Measurements from ENCODE around the gene KRTAP3-1. TPM values are rescaled to one million over a fixed set of nuclear protein-coding genes. Genes with fewer than 3 reads are reported as not detected.
"Not testable (repeated sequence)": the region's sequence is repeated elsewhere in the genome, so short reads cannot be mapped to it uniquely, and the experiment has no call there.

Gene KRTAP3-1
- polyA plus RNA-seq, 2 of the 4 experiments (the other 2 are of a cell fraction): not detected

DNA sequence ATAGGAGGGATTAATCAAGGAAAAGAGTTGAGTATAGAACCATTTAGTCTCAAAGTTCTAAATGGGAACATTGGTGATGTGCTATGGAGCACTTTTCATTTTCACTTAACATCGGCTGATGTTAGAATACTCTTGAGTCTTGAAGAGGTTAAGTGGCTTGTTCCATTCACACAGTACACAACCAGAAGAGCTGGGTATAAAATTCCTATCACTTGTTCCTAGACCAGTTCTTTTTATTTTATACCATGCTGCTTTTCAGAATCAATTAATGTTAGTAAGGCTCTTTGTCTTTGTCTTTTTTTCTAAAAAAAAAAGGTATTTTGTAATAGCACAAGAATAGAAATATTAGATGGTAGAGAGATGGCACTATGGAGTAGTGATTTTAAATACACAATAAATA, 34.0 kb upstream of the KRTAP3-1 start (continued):
- TF ChIP-seq, protein P1, sequence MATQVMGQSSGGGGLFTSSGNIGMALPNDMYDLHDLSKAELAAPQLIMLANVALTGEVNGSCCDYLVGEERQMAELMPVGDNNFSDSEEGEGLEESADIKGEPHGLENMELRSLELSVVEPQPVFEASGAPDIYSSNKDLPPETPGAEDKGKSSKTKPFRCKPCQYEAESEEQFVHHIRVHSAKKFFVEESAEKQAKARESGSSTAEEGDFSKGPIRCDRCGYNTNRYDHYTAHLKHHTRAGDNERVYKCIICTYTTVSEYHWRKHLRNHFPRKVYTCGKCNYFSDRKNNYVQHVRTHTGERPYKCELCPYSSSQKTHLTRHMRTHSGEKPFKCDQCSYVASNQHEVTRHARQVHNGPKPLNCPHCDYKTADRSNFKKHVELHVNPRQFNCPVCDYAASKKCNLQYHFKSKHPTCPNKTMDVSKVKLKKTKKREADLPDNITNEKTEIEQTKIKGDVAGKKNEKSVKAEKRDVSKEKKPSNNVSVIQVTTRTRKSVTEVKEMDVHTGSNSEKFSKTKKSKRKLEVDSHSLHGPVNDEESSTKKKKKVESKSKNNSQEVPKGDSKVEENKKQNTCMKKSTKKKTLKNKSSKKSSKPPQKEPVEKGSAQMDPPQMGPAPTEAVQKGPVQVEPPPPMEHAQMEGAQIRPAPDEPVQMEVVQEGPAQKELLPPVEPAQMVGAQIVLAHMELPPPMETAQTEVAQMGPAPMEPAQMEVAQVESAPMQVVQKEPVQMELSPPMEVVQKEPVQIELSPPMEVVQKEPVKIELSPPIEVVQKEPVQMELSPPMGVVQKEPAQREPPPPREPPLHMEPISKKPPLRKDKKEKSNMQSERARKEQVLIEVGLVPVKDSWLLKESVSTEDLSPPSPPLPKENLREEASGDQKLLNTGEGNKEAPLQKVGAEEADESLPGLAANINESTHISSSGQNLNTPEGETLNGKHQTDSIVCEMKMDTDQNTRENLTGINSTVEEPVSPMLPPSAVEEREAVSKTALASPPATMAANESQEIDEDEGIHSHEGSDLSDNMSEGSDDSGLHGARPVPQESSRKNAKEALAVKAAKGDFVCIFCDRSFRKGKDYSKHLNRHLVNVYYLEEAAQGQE (IDR thresholded peaks at IDR 0.05): no peak

DNA sequence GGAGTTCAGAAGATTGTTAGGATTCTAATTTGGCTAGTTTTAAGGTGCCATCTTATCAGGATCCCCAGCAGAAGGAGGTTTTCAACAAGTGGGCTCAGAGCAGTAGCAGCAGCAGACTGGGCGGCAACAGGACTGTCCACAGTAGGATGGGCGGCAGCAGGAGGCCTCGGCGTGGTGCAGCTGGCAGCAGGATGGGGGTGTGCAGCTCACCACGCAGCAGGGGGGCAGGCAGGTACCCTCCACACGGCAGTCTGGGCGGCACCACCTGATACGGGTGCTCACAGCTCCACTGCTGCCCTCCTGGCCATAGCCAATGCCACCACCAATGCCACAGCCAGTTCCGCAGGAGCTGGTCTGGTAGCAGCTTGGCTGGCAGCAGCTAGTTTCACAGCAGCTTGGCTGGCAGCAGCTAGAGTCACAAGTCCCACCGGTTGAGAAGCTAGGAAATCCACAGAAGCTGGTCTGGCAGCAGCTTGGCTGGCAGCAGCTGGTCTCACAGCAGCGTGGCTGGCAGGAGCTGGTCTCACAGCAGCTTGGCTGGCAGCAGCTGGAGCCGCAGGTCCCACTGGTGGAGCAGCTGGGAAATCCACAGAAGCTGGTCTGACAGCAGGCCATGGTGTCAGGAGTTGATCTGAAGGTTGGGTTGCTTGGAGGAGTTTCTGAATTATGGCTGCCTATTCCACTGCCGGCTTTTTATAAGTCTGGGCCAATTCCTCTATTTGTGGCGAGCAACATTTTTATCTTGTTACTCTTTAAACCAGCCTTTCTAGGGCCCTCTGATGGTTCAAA, 32.0 kb upstream of the KRTAP3-1 start, which contains the start of gene KRTAP1-1:
TSS of gene KRTAP1-1 (minus strand) at position 668 of the 789 bp plus-strand sequence. CDS start at position 615, 53 bp downstream.
- WGBS (ENCODE audit: missing lambda C conversion rate): 86% methylated on average over 13 of the region's 14 CpGs
- not testable (repeated sequence) for DNase-seq (ENCODE audit: low read depth in 1 of 2, low spot score in 1 of 2); FAIRE-seq

DNA sequence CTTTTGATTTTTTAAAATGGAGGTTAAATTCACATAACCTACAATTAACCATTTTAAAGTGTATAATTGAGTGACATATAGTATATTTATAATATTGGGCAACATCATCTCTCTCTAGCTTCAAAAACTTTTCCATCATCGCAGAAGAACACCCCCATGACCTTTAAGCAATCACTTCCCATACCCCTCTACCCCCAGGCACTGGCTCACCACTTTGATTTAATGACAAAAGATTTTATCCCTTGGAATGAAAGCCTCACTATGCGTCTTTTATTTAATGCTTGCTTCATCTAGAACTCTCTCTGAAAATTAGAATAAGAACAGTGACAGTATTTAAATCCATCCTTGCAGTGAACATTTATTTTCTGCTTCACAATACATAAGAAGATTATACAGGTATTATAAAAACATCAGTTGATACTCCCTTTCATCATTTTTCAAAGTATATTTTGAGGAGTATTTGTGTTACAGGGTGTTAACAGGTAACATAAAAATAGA, 29.0 kb upstream of the KRTAP3-1 start:
- POLR2A ChIA-PET: no interaction called here
- 69% methylated on average over 2 of the region's 2 CpGs for WGBS (ENCODE audit: missing lambda C conversion rate)
- Histone ChIP-seq H3K4me3 (no peak overlapping the region), H3K4me1 (no peaks in the 10 kb centered on the region), H3K9me3 (peaks cover 6% of the 10 kb centered on the region; the same call in 1 of the 3 replicates), H3K27ac (no peak overlapping the region), H3K4me2 (no peak overlapping the region)
- ATAC-seq (no peak), FAIRE-seq (no peak), DNase-seq (ENCODE audit: low read depth in 1 of 2, low spot score in 1 of 2) (no peak)
- no peak for TF ChIP-seq TFCP2L1 (CRISPR knock-in tag; IDR thresholded peaks at IDR 0.05)
- TF ChIP-seq HOXB13 (CRISPR knock-in tag; IDR thresholded peaks at IDR 0.05; ENCODE audit: low read depth): no peak
- TF ChIP-seq RFX5 (IDR thresholded peaks at IDR 0.05): no peak
- no peak for TF ChIP-seq ZSCAN20 (CRISPR knock-in tag; IDR thresholded peaks at IDR 0.05)
- TF ChIP-seq, protein P2, sequence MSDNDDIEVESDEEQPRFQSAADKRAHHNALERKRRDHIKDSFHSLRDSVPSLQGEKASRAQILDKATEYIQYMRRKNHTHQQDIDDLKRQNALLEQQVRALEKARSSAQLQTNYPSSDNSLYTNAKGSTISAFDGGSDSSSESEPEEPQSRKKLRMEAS (IDR thresholded peaks at IDR 0.05): no peak
- TF ChIP-seq PHF8 (IDR thresholded peaks at IDR 0.05; ENCODE audit: borderline replicate concordance, low read depth): no peak
- no peak for TF ChIP-seq CEBPB (IDR thresholded peaks at IDR 0.05)
- TF ChIP-seq SREBF2 (IDR thresholded peaks at IDR 0.05): no peak
- TF ChIP-seq CHD2 (IDR thresholded peaks at IDR 0.05; ENCODE audit: low read length, partially characterized antibody): no peak
- TF ChIP-seq, protein P3, sequence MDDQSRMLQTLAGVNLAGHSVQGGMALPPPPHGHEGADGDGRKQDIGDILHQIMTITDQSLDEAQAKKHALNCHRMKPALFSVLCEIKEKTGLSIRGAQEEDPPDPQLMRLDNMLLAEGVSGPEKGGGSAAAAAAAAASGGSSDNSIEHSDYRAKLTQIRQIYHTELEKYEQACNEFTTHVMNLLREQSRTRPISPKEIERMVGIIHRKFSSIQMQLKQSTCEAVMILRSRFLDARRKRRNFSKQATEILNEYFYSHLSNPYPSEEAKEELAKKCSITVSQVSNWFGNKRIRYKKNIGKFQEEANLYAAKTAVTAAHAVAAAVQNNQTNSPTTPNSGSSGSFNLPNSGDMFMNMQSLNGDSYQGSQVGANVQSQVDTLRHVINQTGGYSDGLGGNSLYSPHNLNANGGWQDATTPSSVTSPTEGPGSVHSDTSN (IDR thresholded peaks at IDR 0.05): no peak
- no peak for TF ChIP-seq ZC3H11A (IDR thresholded peaks at IDR 0.05)
- TF ChIP-seq HEYL (CRISPR knock-in tag; IDR thresholded peaks at IDR 0.05): no peak
- no peak for TF ChIP-seq EHF (CRISPR knock-in tag; IDR thresholded peaks at IDR 0.05)
- TF ChIP-seq MYC (IDR thresholded peaks at IDR 0.05; ENCODE audit: borderline replicate concordance, low read length): no peak
- TF ChIP-seq SMC3 (IDR thresholded peaks at IDR 0.05): no peak
- TF ChIP-seq, protein P4, sequence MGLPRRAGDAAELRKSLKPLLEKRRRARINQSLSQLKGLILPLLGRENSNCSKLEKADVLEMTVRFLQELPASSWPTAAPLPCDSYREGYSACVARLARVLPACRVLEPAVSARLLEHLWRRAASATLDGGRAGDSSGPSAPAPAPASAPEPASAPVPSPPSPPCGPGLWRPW (IDR thresholded peaks at IDR 0.05): no peak
- CTCF ChIA-PET: interaction anchor here (0.7 to 2.1 kb wide), 2 partner anchors 129 to 291 kb away, joined by 3 to 6 read pairs; no protein-coding TSS in a partner anchor

More for the DNA sequence above, 32.0 kb upstream of the KRTAP3-1 start, which contains the start of gene KRTAP1-1:
- H3K4me3 ChIP-seq, H3K4me1 ChIP-seq, H3K27ac ChIP-seq, POLR2A ChIA-PET, H3K4me2 ChIP-seq: not testable (repeated sequence)
- CTCF ChIA-PET: interaction anchor here (2.0 kb wide), 1 partner anchor 16 kb away, joined by 6 read pairs; no protein-coding TSS in a partner anchor
- peak in 1 of 2 experiments; percentile 39; a peak in 1 of 6 replicates for ATAC-seq
- H3K9me3 ChIP-seq: peaks cover 11% of the 10 kb centered on the region; the same call in 2 of the 3 replicates

DNA sequence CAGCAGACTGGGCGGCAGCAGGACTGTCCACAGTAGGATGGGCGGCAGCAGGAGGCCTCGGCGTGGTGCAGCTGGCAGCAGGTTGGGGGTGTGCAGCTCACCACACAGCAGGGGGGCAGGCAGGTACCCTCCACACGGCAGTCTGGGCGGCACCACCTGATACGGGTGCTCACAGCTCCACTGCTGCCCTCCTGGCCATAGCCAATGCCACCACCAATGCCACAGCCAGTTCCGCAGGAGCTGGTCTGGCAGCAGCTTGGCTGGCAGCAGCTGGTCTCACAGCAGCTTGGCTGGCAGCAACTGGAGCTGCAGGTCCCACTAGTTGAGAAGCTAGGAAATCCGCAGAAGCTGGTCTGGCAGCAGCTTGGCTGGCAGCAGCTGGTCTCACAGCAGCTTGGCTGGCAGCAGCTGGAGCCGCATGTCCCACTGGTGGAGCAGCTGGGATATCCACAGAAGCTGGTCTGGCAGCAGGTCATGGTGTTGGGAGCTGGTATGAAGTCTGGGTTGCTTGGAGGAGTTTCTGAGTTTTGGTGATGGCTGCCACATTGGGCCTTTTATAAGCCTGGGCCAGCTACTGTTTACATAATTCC, 25.5 kb upstream of the KRTAP3-1 start, which contains the start of gene KRTAP1-3:
TSS of gene KRTAP1-3 (minus strand) at position 529 of the 590 bp plus-strand sequence. CDS start at position 476, 53 bp downstream.
- FAIRE-seq; H3K4me2 ChIP-seq; H3K9me3 ChIP-seq; ATAC-seq; H3K27ac ChIP-seq; CTCF ChIA-PET; POLR2A ChIA-PET; H3K4me3 ChIP-seq; H3K4me1 ChIP-seq; DNase-seq (ENCODE audit: low read depth in 1 of 2, low spot score in 1 of 2): not testable (repeated sequence)
- 82% methylated on average over 8 of the region's 10 CpGs for WGBS (ENCODE audit: missing lambda C conversion rate)
